SU-DHL-6 (cell line): ENCODE measurements around the gene SNX22.
"Not testable (repeated sequence)": the region's sequence is repeated elsewhere in the genome, so short reads cannot be mapped to it uniquely, and the experiment has no call there.

Experiments used
- H2AFZ ChIP-seq: fragments of 200-600 bp; sonication (generic); 2 replicates; pipeline ENCODE4 v1.6.1; 2014; ENCODE audit warnings: low read depth, mild to moderate bottlenecking, moderate library complexity, mixed read lengths, antibody characterized with exemption, low read length; ENCODE audit not compliant: severe bottlenecking
- H3F3A ChIP-seq: fragments of 200-600 bp; shearing (Covaris generic); 2 replicates; pipeline ENCODE4 v1.6.0; 2016; ENCODE audit warnings: antibody characterized with exemption, mild to moderate bottlenecking; ENCODE audit not compliant: insufficient read depth
- H3K27ac ChIP-seq: fragments of 200-600 bp; sonication (generic); 2 replicates; pipeline ENCODE4 v1.5.1; 2016; ENCODE audit warnings: low read depth, mild to moderate bottlenecking, low read length, moderate library complexity, mixed read lengths
- H3K27me3 ChIP-seq: fragments of 200-600 bp; sonication (generic), shearing (Covaris generic); 2 replicates; pipeline ENCODE4 v1.6.0; 2014; ENCODE audit warnings: mild to moderate bottlenecking, low read length
- H3K36me3 ChIP-seq: fragments of 200-600 bp; sonication (generic); 2 replicates; pipeline ENCODE4 v1.6.1; 2014; ENCODE audit warnings: mild to moderate bottlenecking, low read length, mixed read lengths
- H3K4me2 ChIP-seq: fragments of 300-600, 200-600 bp; shearing (Covaris generic), sonication (generic); 2 replicates; pipeline ENCODE4 v1.6.0; 2014; ENCODE audit warnings: low read length, low read depth, mild to moderate bottlenecking; ENCODE audit not compliant: poor library complexity, severe bottlenecking
- H3K4me3 ChIP-seq: fragments of 200-600 bp; sonication (generic); 2 replicates; pipeline ENCODE4 v1.5.1; 2014; ENCODE audit warnings: antibody characterized with exemption, low read length, mild to moderate bottlenecking, mixed read lengths; ENCODE audit not compliant: insufficient read depth, poor library complexity, severe bottlenecking
- H3K79me2 ChIP-seq: fragments of 200-600 bp; sonication (generic); 2 replicates; pipeline ENCODE4 v1.6.1; 2014; ENCODE audit warnings: mild to moderate bottlenecking, low read length, moderate library complexity; ENCODE audit not compliant: insufficient read depth
- H3K9ac ChIP-seq: fragments of 200-600 bp; sonication (generic); 2 replicates; pipeline ENCODE4 v1.7.0; 2014; ENCODE audit warnings: mild to moderate bottlenecking, low read length
- H3K9me2 ChIP-seq: fragments of 200-600 bp; sonication (generic); replicated peaks from 2 replicates; pipeline ENCODE4 v1.6.1; 2014; ENCODE audit warnings: low read length; ENCODE audit not compliant: insufficient read depth
- H3K9me3 ChIP-seq: fragments of 200-600 bp; sonication (generic); 2 replicates; pipeline ENCODE4 v1.6.1; 2014; ENCODE audit warnings: low read length, mixed read lengths; ENCODE audit not compliant: insufficient read depth
- H4K20me1 ChIP-seq: fragments of 200-600 bp; sonication (generic); 2 replicates; pipeline ENCODE4 v1.6.1; 2014; ENCODE audit warnings: low read depth, mild to moderate bottlenecking, antibody characterized with exemption, low read length, moderate library complexity, mixed read lengths
- CTCF ChIP-seq: fragments of 200-600 bp; sonication (generic); IDR thresholded peaks from one replicate; pipeline ENCODE4 v1.5.1; 2017; ENCODE audit warnings: antibody characterized with exemption, mild to moderate bottlenecking, low read length, moderate library complexity; ENCODE audit not compliant: insufficient read depth, poor library complexity, severe bottlenecking
- EZH2phosphoT487 ChIP-seq: fragments of 200-600 bp; sonication (generic), shearing (Covaris generic); conservative IDR thresholded peaks from 2 replicates; pipeline ENCODE4 v1.6.1; 2018; ENCODE audit warnings: mild to moderate bottlenecking, antibody characterized with exemption, low read length, moderate library complexity, mixed read lengths

SNX22 gene

GRCh38 chr15:64107337-64107736 lies 44.2 kb upstream of the SNX22 start:
- Histone ChIP-seq H3K4me3 (no peak overlapping the region), H3K9ac (no peak overlapping the region), H3F3A (no peaks in the 10 kb centered on the region), H3K4me2 (no peak overlapping the region), H3K9me3 (no peaks in the 10 kb centered on the region), H4K20me1 (peaks cover 13% of the 10 kb centered on the region; the same call in 1 of the 2 replicates), H2AFZ (no peak overlapping the region), H3K36me3 (no peaks in the 10 kb centered on the region), H3K79me2 (peaks cover 96% of the 10 kb centered on the region), H3K9me2 (no peaks in the 10 kb centered on the region), H3K27me3 (no peaks in the 10 kb centered on the region), H3K27ac (no peak overlapping the region)
- TF ChIP-seq CTCF (no peak), EZH2phosphoT487 (no peak)

GRCh38 chr15:64110108-64110701 lies 41.3 kb upstream of the SNX22 start:
- not testable (repeated sequence) for H2AFZ ChIP-seq, H3F3A ChIP-seq, H3K36me3 ChIP-seq, H3K9ac ChIP-seq, H3K9me2 ChIP-seq, H3K4me3 ChIP-seq, H3K9me3 ChIP-seq, H3K4me2 ChIP-seq, H3K27me3 ChIP-seq, H3K27ac ChIP-seq, H4K20me1 ChIP-seq
- peaks cover 72% of the 10 kb centered on the region for H3K79me2 ChIP-seq

GRCh38 chr15:64110950-64111678 lies 40.4 kb upstream of the SNX22 start:
- no peak overlapping the region for H3K9ac ChIP-seq
- H3K9me3 ChIP-seq = no peaks in the 10 kb centered on the region
- H3K79me2 ChIP-seq = peaks cover 64% of the 10 kb centered on the region
- no peaks in the 10 kb centered on the region for H3F3A ChIP-seq
- H3K27me3 ChIP-seq = no peaks in the 10 kb centered on the region
- H3K4me3 ChIP-seq = no peak overlapping the region
- no peak overlapping the region for H3K4me2 ChIP-seq
- peaks cover 6% of the 10 kb centered on the region; the same call in 1 of the 2 replicates for H3K36me3 ChIP-seq
- TF ChIP-seq EZH2phosphoT487 = no peak
- no peak for TF ChIP-seq CTCF
- H3K27ac ChIP-seq = no peak overlapping the region
- H4K20me1 ChIP-seq = 0 out of 2 replicates have a peak, but pooled peaks cover 5% of the 10 kb centered on the region
- H3K9me2 ChIP-seq = no peaks in the 10 kb centered on the region
- no peak overlapping the region for H2AFZ ChIP-seq

GRCh38 chr15:64111679-64112050 lies 39.9 kb upstream of the SNX22 start:
- H3K9ac ChIP-seq = no peak overlapping the region
- no peaks in the 10 kb centered on the region for H3K9me2 ChIP-seq
- no peak overlapping the region for H2AFZ ChIP-seq
- peaks cover 59% of the 10 kb centered on the region for H3K79me2 ChIP-seq
- H3K27ac ChIP-seq = no peak overlapping the region
- H4K20me1 ChIP-seq = no peaks in the 10 kb centered on the region
- no peaks in the 10 kb centered on the region for H3F3A ChIP-seq
- no peak for TF ChIP-seq EZH2phosphoT487
- no peak for TF ChIP-seq CTCF
- no peaks in the 10 kb centered on the region for H3K27me3 ChIP-seq
- H3K9me3 ChIP-seq = no peaks in the 10 kb centered on the region
- H3K36me3 ChIP-seq = peaks cover 6% of the 10 kb centered on the region; the same call in 1 of the 2 replicates
- no peak overlapping the region for H3K4me3 ChIP-seq
- no peak overlapping the region for H3K4me2 ChIP-seq
